ENCODE data around the gene PAPPA2.

Gene PAPPA2

GRCh38 chr1:176494436-176494835 is 31.5 kb downstream of the PAPPA2 start:
- no peak for DNase-seq (ENCODE audit: low read depth, low spot score)

- no peak for DNase-seq (ENCODE audit: low read depth, low spot score)
Observed at GRCh38 chr1:176499671-176500070, 36.7 kb downstream of the PAPPA2 start.

- DNase-seq (ENCODE audit: low read depth, low spot score), result no peak
Observed at GRCh38 chr1:176501599-176501998, 38.6 kb downstream of the PAPPA2 start.

GRCh38 chr1:176504848-176505553 is 42.0 kb downstream of the PAPPA2 start:
- no peak for DNase-seq (ENCODE audit: low read depth, low spot score)

- no peak for DNase-seq (ENCODE audit: low read depth, low spot score)
Observed at GRCh38 chr1:176512966-176513365, 50.0 kb downstream of the PAPPA2 start.

GRCh38 chr1:176515310-176515709 is 52.3 kb downstream of the PAPPA2 start:
- DNase-seq (ENCODE audit: low read depth, low spot score), result no peak

GRCh38 chr1:176517484-176517883 is 54.5 kb downstream of the PAPPA2 start:
- no peak for DNase-seq (ENCODE audit: low read depth, low spot score)

GRCh38 chr1:176521211-176521610 is 58.2 kb downstream of the PAPPA2 start:
- DNase-seq (ENCODE audit: low read depth, low spot score), result no peak

- no peak for DNase-seq (ENCODE audit: low read depth, low spot score)
Observed at GRCh38 chr1:176522310-176522845, 59.4 kb downstream of the PAPPA2 start.

- no peak for DNase-seq (ENCODE audit: low read depth, low spot score)
Observed at GRCh38 chr1:176529395-176530090, 66.6 kb downstream of the PAPPA2 start.

GRCh38 chr1:176531036-176531435 is 68.1 kb downstream of the PAPPA2 start:
- DNase-seq (ENCODE audit: low read depth, low spot score), result no peak

- DNase-seq (ENCODE audit: low read depth, low spot score), result no peak
Observed at GRCh38 chr1:176531921-176532897, 69.2 kb downstream of the PAPPA2 start.

GRCh38 chr1:176533020-176533419 is 70.0 kb downstream of the PAPPA2 start:
- DNase-seq (ENCODE audit: low read depth, low spot score), result no peak

- no peak for DNase-seq (ENCODE audit: low read depth, low spot score)
Observed at GRCh38 chr1:176536588-176536987, 73.6 kb downstream of the PAPPA2 start.

- DNase-seq (ENCODE audit: low read depth, low spot score), result no peak
Observed at GRCh38 chr1:176539018-176539417, 76.0 kb downstream of the PAPPA2 start.

- DNase-seq (ENCODE audit: low read depth, low spot score), result no peak
Observed at GRCh38 chr1:176540428-176540827, 77.5 kb downstream of the PAPPA2 start.

- DNase-seq (ENCODE audit: low read depth, low spot score), result no peak
Observed at GRCh38 chr1:176541663-176542062, 78.7 kb downstream of the PAPPA2 start.

GRCh38 chr1:176542352-176542751 is 79.4 kb downstream of the PAPPA2 start:
- no peak for DNase-seq (ENCODE audit: low read depth, low spot score)

- no peak for DNase-seq (ENCODE audit: low read depth, low spot score)
Observed at GRCh38 chr1:176543360-176544129, 80.6 kb downstream of the PAPPA2 start.

- DNase-seq (ENCODE audit: low read depth, low spot score), result no peak
Observed at GRCh38 chr1:176545034-176545639, 82.2 kb downstream of the PAPPA2 start.

GRCh38 chr1:176546825-176547224 is 83.8 kb downstream of the PAPPA2 start:
- DNase-seq (ENCODE audit: low read depth, low spot score), result no peak
